ENCODE data around the gene IFT27. TPM values are rescaled to one million over a fixed set of nuclear protein-coding genes. Genes with fewer than 3 reads are reported as not detected.

The IFT27 gene
- total and polyA plus RNA-seq, 4 donors, result 18.9 to 51.1 (median 26.4) TPM

DNA sequence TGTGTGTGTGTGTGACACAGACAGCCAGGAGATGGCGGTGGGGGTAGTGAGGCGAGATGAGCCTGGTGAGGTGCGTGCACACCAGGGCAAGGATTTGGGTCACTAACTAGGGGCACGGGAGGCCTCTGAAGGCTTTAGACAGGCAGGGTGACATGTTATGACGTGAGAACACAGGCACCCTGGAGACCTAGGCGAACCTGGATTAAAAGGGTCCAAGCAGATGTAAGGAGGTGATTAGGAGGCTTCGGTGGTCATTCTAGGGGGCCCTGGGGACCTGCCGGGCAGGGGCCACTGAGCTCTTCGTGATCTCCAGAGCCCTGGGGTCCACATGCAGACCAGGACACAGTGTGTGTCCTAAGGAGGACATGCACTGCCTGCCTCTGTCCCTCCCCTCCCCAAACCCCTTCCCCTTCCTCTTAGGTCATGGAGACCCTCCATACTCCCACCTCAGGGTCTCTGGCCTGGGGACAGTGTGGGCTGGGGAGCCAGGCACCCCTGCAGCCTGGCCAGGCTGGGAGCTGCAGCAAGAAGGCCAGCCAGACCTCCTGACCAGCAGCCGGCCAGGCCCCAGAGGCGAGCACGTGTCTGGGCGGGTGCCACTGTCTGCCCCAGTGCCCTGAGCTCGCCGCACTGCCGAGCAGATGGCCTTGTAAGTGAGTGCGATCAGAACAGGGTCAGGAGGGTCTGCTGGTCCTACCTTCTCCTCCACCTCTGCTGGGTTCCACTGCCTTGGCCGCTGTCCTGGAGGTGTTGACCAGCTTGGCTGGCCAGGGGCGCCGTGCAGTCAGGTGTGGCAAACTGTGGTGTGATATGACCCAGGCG lies 32.1 kb downstream of the IFT27 start:
- Histone ChIP-seq H3K9me3 (ENCODE audit: control insufficient read depth in 4 of 4, insufficient read depth in 3 of 4, low read length in 3 of 4) (peaks cover 0 to 5% (median 1%) of the 10 kb centered on the region in 4 donors), H3K4me3 (no peak overlapping the region), H3K4me1 (ENCODE audit: control insufficient read depth in 5 of 5, insufficient read depth in 5 of 5, low read length in 5 of 5) (no peaks in the 10 kb centered on the region), H3K9ac (ENCODE audit: insufficient read depth in 1 of 2, low read length in 2 of 2) (no peak overlapping the region), H3K36me3 (ENCODE audit: control insufficient read depth in 4 of 4, insufficient read depth in 4 of 4, low read length in 4 of 4) (no peaks in the 10 kb centered on the region), H3K27me3 (ENCODE audit: control insufficient read depth in 3 of 3, insufficient read depth in 3 of 3, low read length in 2 of 3) (no peaks in the 10 kb centered on the region), H3K27ac (ENCODE audit: low read depth in 1 of 2, low read length in 1 of 2) (no peak overlapping the region)
- ATAC-seq (ENCODE audit: insufficient read depth, low FRiP score) (no peak), DNase-seq (no peak)
- WGBS, 2 donors, result 75 to 84% methylated on average over 21 of the region's 21 CpGs
- TF ChIP-seq, protein P1, sequence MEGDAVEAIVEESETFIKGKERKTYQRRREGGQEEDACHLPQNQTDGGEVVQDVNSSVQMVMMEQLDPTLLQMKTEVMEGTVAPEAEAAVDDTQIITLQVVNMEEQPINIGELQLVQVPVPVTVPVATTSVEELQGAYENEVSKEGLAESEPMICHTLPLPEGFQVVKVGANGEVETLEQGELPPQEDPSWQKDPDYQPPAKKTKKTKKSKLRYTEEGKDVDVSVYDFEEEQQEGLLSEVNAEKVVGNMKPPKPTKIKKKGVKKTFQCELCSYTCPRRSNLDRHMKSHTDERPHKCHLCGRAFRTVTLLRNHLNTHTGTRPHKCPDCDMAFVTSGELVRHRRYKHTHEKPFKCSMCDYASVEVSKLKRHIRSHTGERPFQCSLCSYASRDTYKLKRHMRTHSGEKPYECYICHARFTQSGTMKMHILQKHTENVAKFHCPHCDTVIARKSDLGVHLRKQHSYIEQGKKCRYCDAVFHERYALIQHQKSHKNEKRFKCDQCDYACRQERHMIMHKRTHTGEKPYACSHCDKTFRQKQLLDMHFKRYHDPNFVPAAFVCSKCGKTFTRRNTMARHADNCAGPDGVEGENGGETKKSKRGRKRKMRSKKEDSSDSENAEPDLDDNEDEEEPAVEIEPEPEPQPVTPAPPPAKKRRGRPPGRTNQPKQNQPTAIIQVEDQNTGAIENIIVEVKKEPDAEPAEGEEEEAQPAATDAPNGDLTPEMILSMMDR (IDR thresholded peaks at IDR 0.05; ENCODE audit: control extremely low read depth, extremely low read depth), result no peak

DNA sequence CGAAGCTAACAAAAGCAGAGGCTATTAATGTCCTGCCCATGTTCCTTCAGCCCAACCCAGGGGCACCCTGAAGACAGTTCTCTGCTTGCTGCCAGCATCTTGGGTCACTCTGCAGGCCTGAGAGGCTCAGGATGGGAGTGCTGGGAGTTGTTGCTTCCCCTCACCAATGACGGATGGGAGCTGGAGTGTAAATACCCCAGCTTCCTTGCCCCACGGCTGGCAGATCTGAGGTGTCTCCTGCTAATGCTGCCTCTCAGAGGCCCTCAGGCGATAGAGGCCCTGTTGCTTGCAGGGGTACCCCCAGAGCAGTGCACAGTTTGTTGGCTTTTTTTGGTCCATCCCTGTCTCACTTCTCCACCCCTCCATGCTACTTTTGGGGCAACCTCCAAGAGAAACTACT lies 32.9 kb downstream of the IFT27 start:
- Histone ChIP-seq H3K27me3 (ENCODE audit: control insufficient read depth in 3 of 3, insufficient read depth in 3 of 3, low read length in 2 of 3) (peaks cover 0 to 2% (median 0%) of the 10 kb centered on the region in 3 donors), H3K9me3 (ENCODE audit: control insufficient read depth in 4 of 4, insufficient read depth in 3 of 4, low read length in 3 of 4) (peaks cover 0 to 6% (median 1%) of the 10 kb centered on the region in 4 donors), H3K4me3 (no peak overlapping the region), H3K27ac (ENCODE audit: low read depth in 1 of 2, low read length in 1 of 2) (no peak overlapping the region), H3K9ac (ENCODE audit: insufficient read depth in 1 of 2, low read length in 2 of 2) (no peak overlapping the region), H3K4me1 (ENCODE audit: control insufficient read depth in 5 of 5, insufficient read depth in 5 of 5, low read length in 5 of 5) (no peaks in the 10 kb centered on the region), H3K36me3 (ENCODE audit: control insufficient read depth in 4 of 4, insufficient read depth in 4 of 4, low read length in 4 of 4) (no peaks in the 10 kb centered on the region)
- TF ChIP-seq, protein P1 (IDR thresholded peaks at IDR 0.05; ENCODE audit: control extremely low read depth, extremely low read depth), result no peak
- 74 to 81% methylated on average over 4 of the region's 4 CpGs for whole genome bisulfite sequencing, 2 donors
- DNase-seq (no peak), ATAC-seq (ENCODE audit: insufficient read depth, low FRiP score) (no peak)

DNA sequence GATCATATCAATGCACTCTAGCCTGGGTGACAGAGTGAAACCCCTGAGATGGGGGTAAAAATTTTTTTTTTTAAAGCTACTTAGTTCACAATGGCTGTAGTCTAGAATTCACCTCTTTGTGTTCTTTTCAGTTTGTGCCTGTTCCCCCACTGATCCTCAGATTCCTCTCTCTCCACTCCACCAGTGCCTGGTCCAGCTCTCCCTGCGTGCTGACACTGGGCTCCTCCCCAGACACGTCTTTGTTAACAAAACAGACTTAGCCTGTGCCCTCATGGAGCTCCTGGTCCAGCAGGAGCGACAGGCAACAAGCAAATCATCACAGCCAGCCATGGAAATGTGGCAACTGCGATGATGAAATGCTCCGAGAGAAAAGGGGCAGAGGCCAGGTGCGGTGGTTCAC lies 34.0 kb downstream of the IFT27 start:
- Histone ChIP-seq H3K9ac (ENCODE audit: insufficient read depth in 1 of 2, low read length in 2 of 2) (no peak overlapping the region), H3K4me1 (ENCODE audit: control insufficient read depth in 5 of 5, insufficient read depth in 5 of 5, low read length in 5 of 5) (no peaks in the 10 kb centered on the region), H3K4me3 (no peak overlapping the region), H3K36me3 (ENCODE audit: control insufficient read depth in 4 of 4, insufficient read depth in 4 of 4, low read length in 4 of 4) (no peaks in the 10 kb centered on the region), H3K27me3 (ENCODE audit: control insufficient read depth in 3 of 3, insufficient read depth in 3 of 3, low read length in 2 of 3) (peaks cover 0 to 2% (median 0%) of the 10 kb centered on the region in 3 donors), H3K27ac (ENCODE audit: low read depth in 1 of 2, low read length in 1 of 2) (no peak overlapping the region), H3K9me3 (ENCODE audit: control insufficient read depth in 4 of 4, insufficient read depth in 3 of 4, low read length in 3 of 4) (peaks cover 0 to 6% (median 1%) of the 10 kb centered on the region in 4 donors)
- ATAC-seq (ENCODE audit: insufficient read depth, low FRiP score), result no peak
- 63 to 64% methylated on average over 6 of the region's 6 CpGs for WGBS, 2 donors
- TF ChIP-seq, protein P1 (IDR thresholded peaks at IDR 0.05; ENCODE audit: control extremely low read depth, extremely low read depth), result no peak
- DNase-seq, result no peak
